SK-N-SH (cell line): Measurements from ENCODE around the gene PSMD1. TPM values are rescaled to one million over a fixed set of nuclear protein-coding genes. Genes with fewer than 3 reads are reported as not detected.

ENCODE experiments used
- CTCF ChIA-PET: fragments of 300-600, 350-600 bp; formaldehyde crosslinking; extraction: SDS; loops from one replicate; lab custom pipeline; 2021; lab: Yijun Ruan, JAX
- POLR2A ChIA-PET: fragments of 350-600 bp; sonication (Branson Sonifier 250); formaldehyde crosslinking; extraction: SDS; loops from one replicate; lab custom pipeline; 2020; ENCODE audit warnings: antibody characterized with exemption, inconsistent platforms; lab: Yijun Ruan, JAX
- DNase-seq: peaks from one replicate; pipeline ENCODE4 v3.0.0; 2012
- H2AFZ ChIP-seq: fragments of 200-600 bp; sonication (generic); 2 replicates; pipeline ENCODE4 v1.8.1; 2016; ENCODE audit warnings: antibody characterized with exemption, mild to moderate bottlenecking, low read depth
- H3F3A ChIP-seq: fragments of 200-600 bp; sonication (generic); replicated peaks from 2 replicates; pipeline ENCODE3; 2016; ENCODE audit warnings: antibody characterized with exemption, mild to moderate bottlenecking; ENCODE audit not compliant: insufficient read depth
- H3K27ac ChIP-seq, 2 experiments: fragments of 200-500 bp in 1 of 2; fragments of 200-600 bp in 1 of 2; sonication (Bioruptor generic) in 1 of 2; sonication (generic), shearing (Covaris generic) in 1 of 2; 2 replicates each; pipeline versions ENCODE4 v1.5.1 to v1.6.1; 2014 to 2016; ENCODE audit warnings: low read depth in 2 of 2, inconsistent platforms in 1 of 2, low read length in 1 of 2, mild to moderate bottlenecking in 1 of 2, mixed read lengths in 1 of 2
- H3K27me3 ChIP-seq: fragments of 200-600 bp; sonication (generic), shearing (Covaris generic); 2 replicates; pipeline ENCODE4 v1.6.1; 2016; ENCODE audit warnings: mixed run types; ENCODE audit not compliant: insufficient read depth
- H3K36me3 ChIP-seq, 2 experiments: fragments of 200-500 bp in 1 of 2; fragments of 200-600 bp in 1 of 2; sonication (Bioruptor generic) in 1 of 2; sonication (generic) in 1 of 2; replicated peaks in 1 of 2; 2 replicates each; pipeline versions ENCODE3 to v1.5.1; 2014 to 2016; ENCODE audit warnings: low read length in 1 of 2, mild to moderate bottlenecking in 1 of 2; ENCODE audit not compliant: insufficient read depth in 2 of 2, control insufficient read depth in 1 of 2
- H3K4me1 ChIP-seq, 2 experiments: fragments of 200-500 bp in 1 of 2; fragments of 200-600 bp in 1 of 2; sonication (Bioruptor generic) in 1 of 2; sonication (generic), shearing (Covaris generic) in 1 of 2; 2 replicates each; pipeline versions ENCODE4 v1.5.1 to v1.6.1; 2014 to 2016; ENCODE audit warnings: low read depth in 1 of 2, low read length in 1 of 2, mixed run types in 1 of 2; ENCODE audit not compliant: insufficient read depth in 2 of 2, control insufficient read depth in 1 of 2
- H3K4me2 ChIP-seq: fragments of 200-600 bp; sonication (generic), shearing (Covaris generic); 2 replicates; pipeline ENCODE4 v1.6.1; 2017; ENCODE audit warnings: mixed run types
- H3K4me3 ChIP-seq, 2 experiments: fragments of 200-500 bp in 1 of 2; fragments of 200-600 bp in 1 of 2; sonication (Bioruptor generic) in 1 of 2; sonication (generic), shearing (Covaris generic) in 1 of 2; 2 replicates each; pipeline versions ENCODE4 v1.5.1 to v1.8.1; 2014 to 2016; ENCODE audit warnings: low read depth in 2 of 2, inconsistent platforms in 1 of 2, low read length in 1 of 2, mild to moderate bottlenecking in 1 of 2, mixed read lengths in 1 of 2, moderate library complexity in 1 of 2
- H3K79me2 ChIP-seq: fragments of 200-600 bp; sonication (generic); 2 replicates; pipeline ENCODE4 v1.8.1; 2017; ENCODE audit warnings: mild to moderate bottlenecking; ENCODE audit not compliant: insufficient read depth
- H3K9ac ChIP-seq: fragments of 200-600 bp; sonication (generic); 2 replicates; pipeline ENCODE4 v1.6.1; 2017; ENCODE audit warnings: mixed run types
- H3K9me2 ChIP-seq: fragments of 200-600 bp; sonication (generic); 2 replicates; pipeline ENCODE4 v1.6.1; 2017; ENCODE audit warnings: mixed run types
- H3K9me3 ChIP-seq: fragments of 200-600 bp; sonication (generic); 2 replicates; pipeline ENCODE4 v1.6.1; 2017; ENCODE audit warnings: mixed run types, mild to moderate bottlenecking, moderate library complexity
- H4K20me1 ChIP-seq: fragments of 200-600 bp; sonication (generic); 2 replicates; pipeline ENCODE4 v1.6.1; 2017; ENCODE audit warnings: mild to moderate bottlenecking, mixed run types; ENCODE audit not compliant: insufficient read depth
- CHD2 ChIP-seq: fragments of 150-350 bp; IDR thresholded peaks from 2 replicates; pipeline ENCODE4 v1.6.1; 2018; ENCODE audit warnings: low read length; ENCODE audit not compliant: partially characterized antibody
- ELF1 ChIP-seq: IDR thresholded peaks from 2 replicates; pipeline ENCODE4 v1.4.0; 2012
- EP300 ChIP-seq, 2 experiments: IDR thresholded peaks; 2 replicates each; pipeline versions ENCODE4 v1.4.0 to v1.6.1; 2012; ENCODE audit warnings: borderline replicate concordance in 1 of 2, low read depth in 1 of 2, low read length in 1 of 2
- FOSL2 ChIP-seq: IDR thresholded peaks from 2 replicates; pipeline ENCODE4 v1.4.0; 2012; ENCODE audit warnings: low read depth, mild to moderate bottlenecking, moderate library complexity, borderline replicate concordance
- FOXJ3 ChIP-seq: sonication (generic); formaldehyde crosslinking; IDR thresholded peaks from 2 replicates; pipeline ENCODE4 v1.5.1; 2020; ENCODE audit warnings: mild to moderate bottlenecking, missing genetic modification reagents
- FOXM1 ChIP-seq: IDR thresholded peaks from 2 replicates; pipeline ENCODE4 v1.4.0; 2012; ENCODE audit warnings: low read depth, mild to moderate bottlenecking
- GATA2 ChIP-seq: sonication (generic); formaldehyde crosslinking; IDR thresholded peaks from 2 replicates; pipeline ENCODE4 v1.5.0; 2020; ENCODE audit warnings: mild to moderate bottlenecking, missing genetic modification reagents
- JUND ChIP-seq: IDR thresholded peaks from 2 replicates; pipeline ENCODE4 v1.4.0; 2012
- MEF2A ChIP-seq: IDR thresholded peaks from 2 replicates; pipeline ENCODE4 v1.4.0; 2012; ENCODE audit warnings: low read depth, borderline replicate concordance
- MXI1 ChIP-seq: IDR thresholded peaks from 2 replicates; pipeline ENCODE4 v1.6.1; 2012; ENCODE audit warnings: mild to moderate bottlenecking, low read depth, low read length, improper control_type of control experiment
- NFIC ChIP-seq: IDR thresholded peaks from 2 replicates; pipeline ENCODE4 v1.4.0; 2012; ENCODE audit warnings: borderline replicate concordance
- POLR2AphosphoS5 ChIP-seq: IDR thresholded peaks from 2 replicates; pipeline ENCODE4 v1.6.1; 2012; ENCODE audit warnings: low read depth, low read length
- RCOR1 ChIP-seq: fragments of 150-350 bp; IDR thresholded peaks from 2 replicates; pipeline ENCODE4 v1.6.1; 2017; ENCODE audit warnings: antibody characterized with exemption, low read length
- REST ChIP-seq: IDR thresholded peaks from 2 replicates; pipeline ENCODE4 v1.6.1; 2012; ENCODE audit warnings: mild to moderate bottlenecking, low read depth, low read length, moderate library complexity
- SMC3 ChIP-seq: IDR thresholded peaks from 2 replicates; pipeline ENCODE4 v1.6.1; 2012; ENCODE audit warnings: low read depth, low read length, improper control_type of control experiment
- TCF12 ChIP-seq: IDR thresholded peaks from 2 replicates; pipeline ENCODE4 v1.4.0; 2012
- TEAD4 ChIP-seq: IDR thresholded peaks from 2 replicates; pipeline ENCODE4 v1.4.0; 2012; ENCODE audit warnings: mild to moderate bottlenecking, borderline replicate concordance; ENCODE audit not compliant: insufficient read depth
- ZBTB33 ChIP-seq: IDR thresholded peaks from 2 replicates; pipeline ENCODE4 v1.4.0; 2012; ENCODE audit warnings: low read depth, borderline replicate concordance
- WGBS: methylation state at CpG from one replicate; pipeline ENCODE4 v1.1.6; 2017; ENCODE audit warnings: low lambda C conversion rate; 5-methylcytosine and 5-hydroxymethylcytosine counted together
- polyA plus RNA-seq, 3 experiments: library from polyadenylated mRNA; depleted of rRNA; stranded (reverse); fragments of >200 nt; gene quantifications; 2 replicates each; pipeline ENCODE4 v1.2.3, GENCODE V29; 2012
- TF ChIP-seq, protein P1 (sequence below): IDR thresholded peaks from 2 replicates; pipeline ENCODE4; 2012
- TF ChIP-seq, protein P2 (sequence below): IDR thresholded peaks from 2 replicates; pipeline ENCODE4 v1.4.0; 2012; ENCODE audit warnings: low read depth, borderline replicate concordance

PSMD1 gene
- polyA plus RNA-seq, 1 of the 3 experiments (the other 2 are of a cell fraction) = 92.3 TPM

- H3K27ac ChIP-seq = peak overlapping the region; percentile 25 to 94; a peak in 3 of 4 replicates
- POLR2A ChIA-PET = interaction anchor here (1.0 kb wide), 1 partner anchor 14 kb away, joined by 4 read pairs; no protein-coding TSS in a partner anchor
- peak overlapping the region; percentile 49 for H3K4me2 ChIP-seq
- H3K4me1 ChIP-seq = peaks cover 32% of the 10 kb centered on the region in 2 experiments; a peak in 3 of 4 replicates
- no peak for TF ChIP-seq ZBTB33
- TF ChIP-seq, protein P1, sequence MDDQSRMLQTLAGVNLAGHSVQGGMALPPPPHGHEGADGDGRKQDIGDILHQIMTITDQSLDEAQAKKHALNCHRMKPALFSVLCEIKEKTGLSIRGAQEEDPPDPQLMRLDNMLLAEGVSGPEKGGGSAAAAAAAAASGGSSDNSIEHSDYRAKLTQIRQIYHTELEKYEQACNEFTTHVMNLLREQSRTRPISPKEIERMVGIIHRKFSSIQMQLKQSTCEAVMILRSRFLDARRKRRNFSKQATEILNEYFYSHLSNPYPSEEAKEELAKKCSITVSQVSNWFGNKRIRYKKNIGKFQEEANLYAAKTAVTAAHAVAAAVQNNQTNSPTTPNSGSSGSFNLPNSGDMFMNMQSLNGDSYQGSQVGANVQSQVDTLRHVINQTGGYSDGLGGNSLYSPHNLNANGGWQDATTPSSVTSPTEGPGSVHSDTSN = 0 out of 2 replicates have a peak, but pooled peaks have one; percentile 23
- TF ChIP-seq MXI1 = peak; percentile 52; the same call in 1 of the 2 replicates
- TF ChIP-seq FOXJ3 (CRISPR knock-in tag) = 0 out of 2 replicates have a peak, but pooled peaks have one; percentile 25
- TF ChIP-seq ELF1 = no peak
- TF ChIP-seq MEF2A = no peak
- no peak for TF ChIP-seq FOXM1
- TF ChIP-seq EP300 (IDR thresholded peaks at IDR 0.05; ENCODE audit: borderline replicate concordance in 1 of 2, low read depth in 1 of 2, low read length in 1 of 2) = peak in 1 of 2 experiments; percentile 77; a peak in 1 of 4 replicates
- TF ChIP-seq POLR2AphosphoS5 = no peak
- TF ChIP-seq CHD2 = peak; percentile 6
- TF ChIP-seq, protein P2, sequence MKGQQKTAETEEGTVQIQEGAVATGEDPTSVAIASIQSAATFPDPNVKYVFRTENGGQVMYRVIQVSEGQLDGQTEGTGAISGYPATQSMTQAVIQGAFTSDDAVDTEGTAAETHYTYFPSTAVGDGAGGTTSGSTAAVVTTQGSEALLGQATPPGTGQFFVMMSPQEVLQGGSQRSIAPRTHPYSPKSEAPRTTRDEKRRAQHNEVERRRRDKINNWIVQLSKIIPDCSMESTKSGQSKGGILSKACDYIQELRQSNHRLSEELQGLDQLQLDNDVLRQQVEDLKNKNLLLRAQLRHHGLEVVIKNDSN = no peak
- TF ChIP-seq RCOR1 = peak; percentile 86
- TF ChIP-seq REST = no peak
- no peak for TF ChIP-seq TEAD4
- peak; percentile 5; the same call in 1 of the 2 replicates for TF ChIP-seq JUND
- TF ChIP-seq SMC3 = no peak
- TF ChIP-seq GATA2 = peak; percentile 76
- TF ChIP-seq FOSL2 = no peak
- TF ChIP-seq TCF12 = peak; percentile 53; the same call in 1 of the 2 replicates
- no peak for TF ChIP-seq NFIC
- no peaks in the 10 kb centered on the region for H4K20me1 ChIP-seq
- H2AFZ ChIP-seq = no peak overlapping the region
- H3K27me3 ChIP-seq = no peaks in the 10 kb centered on the region
- H3K9me3 ChIP-seq = no peaks in the 10 kb centered on the region
- H3K36me3 ChIP-seq = peaks cover 0 to 7% of the 10 kb centered on the region in 2 experiments
- peak; percentile 28 for DNase-seq
- 11% methylated on average over 4 of the region's 4 CpGs for WGBS
- H3K4me3 ChIP-seq = peak overlapping the region in 1 of 2 experiments; percentile 3; a peak in 1 of 4 replicates
- H3F3A ChIP-seq = peaks cover 24% of the 10 kb centered on the region
- no peak overlapping the region for H3K9ac ChIP-seq
- H3K79me2 ChIP-seq = peaks cover 43% of the 10 kb centered on the region
- CTCF ChIA-PET = interaction anchor here (0.7 to 2.6 kb wide), 8 partner anchors 11 to 328 kb away, joined by 3 to 15 read pairs (median 4); no protein-coding TSS in a partner anchor
- no peaks in the 10 kb centered on the region for H3K9me2 ChIP-seq
Observed at GRCh38 chr2:231123362-231123898, 66.8 kb downstream of the PSMD1 start.
